Esophagus muscularis mucosa (tissue), 4 donors: ENCODE results near the gene POMT2.

ENCODE experiments used
- CTCF ChIP-seq, 3 experiments: fragments of 200-600 bp in 2 of 3; fragments of 450-650 bp in 1 of 3; sonication (generic) in 2 of 3; IDR thresholded peaks; one replicate each; pipeline ENCODE4 v1.5.1; 2017 to 2019; ENCODE audit warnings: antibody characterized with exemption in 3 of 3, mild to moderate bottlenecking in 2 of 3, moderate library complexity in 1 of 3
- EP300 ChIP-seq: sonication (generic); formaldehyde crosslinking; IDR thresholded peaks from one replicate; pipeline ENCODE4 v1.6.1; 2017; ENCODE audit warnings: antibody characterized with exemption
- POLR2A ChIP-seq: fragments of 450-650 bp; IDR thresholded peaks from one replicate; pipeline ENCODE4 v1.6.1; 2017; ENCODE audit warnings: antibody characterized with exemption, moderate library complexity, mild to moderate bottlenecking, low read depth
- POLR2AphosphoS5 ChIP-seq, 2 donors: sonication (generic); formaldehyde crosslinking; IDR thresholded peaks; one replicate each; pipeline ENCODE4 v1.6.1; 2017; ENCODE audit warnings: antibody characterized with exemption in 2 of 2

- TF ChIP-seq CTCF (IDR thresholded peaks at IDR 0.05) (no peak), POLR2AphosphoS5 (IDR thresholded peaks at IDR 0.05) (no peak), EP300 (no peak), POLR2A (no peak)
These were observed 43.5 kb upstream of the POMT2 start for GRCh38 chr14:77364146-77364545.
